NCI-H524 treated with DMSO at 0.1 percent for 48 hours (cell line): Measurements from ENCODE around the gene STT3B.
"Not testable (repeated sequence)": the region's sequence is repeated elsewhere in the genome, so short reads cannot be mapped to it uniquely, and the experiment has no call there.

Source experiments
- DNase-seq: peaks from one replicate; lab custom pipeline; 2025; lab: John Stamatoyannopoulos, UW

The STT3B gene

DNA sequence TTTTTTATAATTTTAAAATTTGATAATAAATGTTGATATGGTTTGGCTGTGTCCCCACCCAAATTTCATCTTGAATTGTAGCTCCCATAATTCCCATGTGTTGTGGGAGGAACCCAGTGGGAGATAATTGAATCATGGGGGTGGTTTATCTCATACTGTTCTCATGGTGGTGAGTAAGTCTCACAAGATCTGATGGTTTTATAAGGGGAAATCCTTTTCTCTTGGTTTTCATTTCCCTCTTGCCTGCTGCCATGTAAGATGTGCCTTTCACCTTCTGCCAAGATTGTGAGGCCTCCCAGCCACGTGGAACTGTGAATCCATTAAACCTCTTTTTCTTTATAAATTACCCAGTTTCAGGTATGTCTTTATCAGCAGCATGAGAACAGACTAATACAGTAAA is 72.6 kb downstream of the STT3B start:
- not testable (repeated sequence) for DNase-seq

DNA sequence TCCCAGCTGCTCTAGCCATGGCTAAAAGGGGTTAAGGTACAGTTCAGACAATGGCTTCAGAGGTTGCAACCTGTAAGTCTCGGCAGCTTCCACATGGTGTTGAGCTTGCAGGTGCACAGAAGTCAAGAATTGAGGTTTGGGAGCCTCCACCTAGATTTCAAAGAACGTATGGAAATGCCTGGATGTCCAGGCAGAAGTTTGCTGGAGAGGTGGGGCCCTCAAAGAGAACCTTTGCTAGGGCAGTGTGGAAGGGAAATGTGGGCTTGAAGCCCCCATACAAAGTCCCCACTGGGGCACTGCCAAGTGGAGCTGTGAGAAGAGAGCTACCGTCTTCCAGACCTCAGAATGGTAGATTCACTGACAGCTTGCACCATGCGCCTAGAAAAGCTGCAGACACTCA is 73.7 kb downstream of the STT3B start:
- DNase-seq: no peak

DNA sequence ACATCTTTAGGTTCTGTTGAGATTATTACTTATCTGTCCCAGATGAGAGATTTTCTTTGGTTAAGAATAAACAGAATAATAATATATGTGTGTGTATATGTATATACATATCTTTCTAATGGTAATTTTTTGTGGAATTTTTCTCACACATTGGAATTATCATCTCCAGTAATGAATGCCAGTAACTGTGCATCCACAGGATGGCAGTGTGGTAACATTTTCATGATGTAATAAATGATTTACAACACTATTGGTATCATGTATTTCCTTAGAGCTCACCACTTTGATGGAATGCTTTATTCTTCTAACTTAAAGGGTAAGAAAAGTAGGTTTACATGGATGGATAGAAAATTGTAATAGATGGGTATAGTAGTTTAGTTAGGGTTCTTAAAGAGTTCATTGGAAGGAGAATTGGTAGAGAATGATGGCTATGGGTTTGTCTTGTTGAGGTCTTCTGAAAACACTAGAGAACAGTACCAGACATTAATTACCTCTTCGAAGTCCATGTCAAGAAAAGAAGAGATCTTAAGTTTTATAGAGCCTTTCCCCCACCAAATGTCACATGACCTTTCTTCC is 78.1 kb downstream of the STT3B start:
- no peak for DNase-seq

DNA sequence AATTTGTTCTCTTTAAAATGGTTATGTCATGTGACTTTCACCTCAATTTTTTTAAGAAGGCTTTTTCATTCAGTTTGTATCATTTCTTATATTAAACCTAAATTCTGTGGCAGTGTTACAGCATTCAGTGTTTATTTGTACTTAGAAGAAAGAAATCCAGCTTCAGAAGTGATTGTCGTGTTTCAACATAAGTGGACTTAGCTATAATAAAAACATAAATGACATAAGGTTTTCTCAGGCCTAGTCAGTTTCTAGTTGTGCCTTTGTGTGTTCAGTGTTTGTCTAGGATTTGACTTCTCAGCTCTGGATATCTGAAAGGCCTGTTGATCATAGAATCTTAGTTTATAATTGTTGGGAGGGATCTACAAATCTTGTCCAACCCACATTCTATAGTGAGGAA is 80.5 kb downstream of the STT3B start:
- DNase-seq: no peak

DNA sequence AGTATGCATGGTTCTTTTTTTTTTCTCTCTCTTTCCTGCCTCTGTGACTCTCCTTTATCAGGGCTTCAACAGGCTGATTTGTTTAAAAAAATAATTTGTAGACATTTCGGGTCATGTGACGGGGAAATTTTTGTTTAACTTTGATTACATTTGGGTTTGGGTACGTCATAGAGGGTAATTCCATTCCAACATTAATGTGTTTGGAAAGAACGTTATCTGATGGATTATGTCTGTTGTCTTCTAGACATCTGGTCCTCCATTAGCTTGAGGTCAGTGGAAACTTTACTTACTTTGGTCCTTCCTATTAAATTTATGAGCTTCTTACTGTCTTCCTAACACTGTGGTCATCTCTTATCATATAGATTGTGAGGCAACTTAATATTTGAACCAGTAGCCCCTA is 80.9 kb downstream of the STT3B start:
- no peak for DNase-seq

DNA sequence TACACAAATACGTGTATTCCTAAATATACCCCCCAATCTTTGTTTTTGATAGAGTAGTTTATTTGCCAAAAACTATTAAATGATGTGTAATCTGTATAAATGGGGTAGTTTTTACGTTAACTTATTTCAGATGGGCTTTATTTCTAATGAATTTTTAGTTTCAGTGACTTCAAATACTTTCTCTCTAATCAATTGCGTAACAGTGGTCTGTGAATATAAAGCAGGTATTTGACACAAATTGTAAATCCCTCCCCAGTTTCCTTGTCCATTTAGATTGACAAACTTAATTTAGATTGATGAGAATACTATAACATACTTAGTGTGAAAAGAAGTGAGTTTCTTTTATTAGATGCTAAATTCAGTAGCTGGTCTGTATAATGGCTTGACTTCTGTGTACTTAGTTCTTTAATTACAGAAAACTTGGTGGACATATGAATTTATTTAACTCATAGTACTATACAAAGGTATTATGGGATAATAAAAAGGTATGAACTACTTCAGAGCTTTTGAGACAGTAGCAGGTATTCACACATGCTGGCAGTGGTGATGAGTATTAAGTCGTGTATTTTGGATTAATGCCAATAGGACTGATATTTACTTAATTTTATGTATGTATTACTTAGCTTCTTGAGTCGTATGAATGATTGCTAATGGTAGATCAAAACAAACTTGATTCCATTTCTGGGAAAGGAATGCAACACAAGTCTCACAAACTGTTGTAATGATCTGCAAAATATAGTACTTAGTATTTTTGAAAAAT is 81.6 kb downstream of the STT3B start:
- DNase-seq: no peak

DNA sequence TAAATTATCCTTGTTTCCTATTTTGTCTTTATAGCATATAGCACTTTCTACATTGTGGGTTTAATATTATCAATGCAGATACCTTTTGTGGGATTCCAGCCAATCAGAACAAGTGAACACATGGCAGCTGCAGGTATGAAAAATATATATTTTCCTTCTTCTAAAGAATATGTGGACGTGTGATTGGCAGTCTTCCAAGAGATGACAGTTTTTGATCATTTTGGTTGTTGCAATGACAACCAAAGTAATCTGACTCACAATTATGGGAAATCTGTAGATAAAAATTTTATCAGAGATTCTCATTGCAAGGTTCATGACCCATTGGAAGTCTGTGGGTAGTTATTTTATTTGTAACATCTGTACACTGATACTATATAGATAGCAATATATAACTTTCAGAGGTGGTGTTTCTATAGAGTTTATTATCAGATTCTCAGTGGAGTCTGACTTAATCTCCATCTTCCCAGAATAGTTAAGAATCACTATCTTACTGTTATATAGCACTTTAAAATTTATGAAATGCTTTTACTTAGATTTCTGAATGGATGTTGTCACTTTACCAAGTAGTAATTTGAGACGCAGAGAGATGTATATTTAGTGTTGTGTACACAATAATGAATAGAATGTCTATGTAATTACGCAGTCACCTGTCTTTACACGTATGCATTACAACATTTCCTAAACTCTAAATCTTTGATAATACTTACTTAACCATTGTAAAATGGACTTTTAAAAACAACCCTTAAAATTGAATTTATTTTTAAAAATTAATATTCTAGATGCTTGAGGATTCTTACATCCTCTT is 82.5 kb downstream of the STT3B start:
- DNase-seq: no peak

DNA sequence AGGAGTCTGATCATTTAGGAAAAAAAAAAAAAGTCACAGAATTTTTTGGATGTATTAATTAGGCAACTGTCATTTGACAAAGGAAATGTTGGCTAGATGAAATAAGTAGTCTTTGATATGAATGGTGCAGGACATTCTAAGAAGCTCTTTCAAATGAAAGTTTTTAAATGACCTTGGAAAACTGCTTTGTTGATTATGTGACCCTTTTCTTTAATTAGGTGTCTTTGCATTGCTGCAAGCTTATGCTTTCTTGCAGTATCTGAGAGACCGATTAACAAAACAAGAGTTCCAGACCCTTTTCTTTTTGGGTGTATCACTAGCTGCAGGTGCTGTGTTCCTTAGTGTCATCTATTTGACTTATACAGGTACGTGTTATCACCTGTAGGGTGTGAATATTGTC is 84.0 kb downstream of the STT3B start:
- no peak for DNase-seq

DNA sequence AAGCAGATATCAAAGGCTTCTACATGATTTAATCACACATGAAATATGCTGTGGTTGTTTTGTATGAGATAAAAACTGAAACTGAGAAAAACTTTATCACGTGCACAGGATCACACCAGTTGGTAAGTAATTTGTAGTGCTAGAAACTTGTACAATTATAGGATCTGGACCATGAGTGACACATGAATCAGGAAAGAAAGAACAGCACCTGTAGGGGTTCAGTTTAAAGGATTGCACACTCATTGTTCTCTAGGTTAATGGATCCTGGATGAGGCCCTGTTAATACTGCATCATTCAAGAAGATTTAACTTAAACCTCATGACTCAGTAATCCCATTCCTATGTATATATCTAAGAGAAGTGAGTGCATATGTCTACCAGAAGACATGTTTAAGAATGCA is 87.9 kb downstream of the STT3B start:
- DNase-seq: no peak

DNA sequence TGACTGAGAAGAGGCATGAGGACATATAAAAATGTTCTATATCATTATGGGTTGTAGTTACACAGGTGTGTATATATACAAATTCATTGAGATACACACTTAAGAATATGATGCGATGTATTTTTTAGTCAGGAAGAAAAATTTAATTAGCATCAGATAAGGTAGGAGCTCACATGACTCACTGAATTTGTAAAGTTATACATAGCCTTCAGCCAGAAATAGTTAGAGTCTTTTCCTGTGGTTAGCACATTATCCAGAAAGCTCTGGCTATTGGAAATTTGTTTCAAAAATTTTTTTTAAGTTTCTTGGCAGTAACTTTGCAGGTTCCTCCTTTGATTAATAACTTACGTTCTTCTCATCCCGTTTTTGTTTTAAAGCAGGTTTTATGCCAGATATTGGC is 88.6 kb downstream of the STT3B start:
- no peak for DNase-seq

DNA sequence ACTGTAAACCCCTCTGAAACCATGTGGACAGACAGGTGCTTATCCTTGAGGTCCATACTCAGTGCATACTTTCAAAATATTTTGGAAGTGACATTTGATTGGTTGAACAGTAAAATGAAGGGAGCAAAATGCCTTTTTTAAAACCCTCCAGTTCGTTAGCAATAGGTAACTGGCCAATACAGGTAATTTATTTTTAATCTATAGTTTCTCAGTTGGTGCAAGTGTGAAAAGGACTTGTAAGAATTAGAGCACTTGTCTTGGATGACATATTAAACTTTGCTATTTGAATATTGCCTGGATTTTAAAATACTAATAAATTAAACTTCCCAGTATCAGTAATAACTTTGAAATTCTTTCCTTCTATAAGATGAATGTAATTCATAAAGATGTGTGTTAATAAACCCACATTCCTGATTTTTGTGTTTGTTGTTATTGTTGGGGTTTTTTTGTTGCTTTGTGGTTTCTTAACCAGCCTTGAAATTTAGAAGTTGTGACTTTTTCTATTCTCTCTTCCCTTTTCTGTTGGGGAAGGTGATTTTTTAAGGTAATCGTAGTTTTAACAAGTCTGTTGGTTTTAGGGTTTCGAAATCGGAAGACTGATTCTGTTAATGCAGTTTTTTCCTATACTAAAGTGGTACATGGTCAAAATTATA is 90.0 kb downstream of the STT3B start:
- no peak for DNase-seq

DNA sequence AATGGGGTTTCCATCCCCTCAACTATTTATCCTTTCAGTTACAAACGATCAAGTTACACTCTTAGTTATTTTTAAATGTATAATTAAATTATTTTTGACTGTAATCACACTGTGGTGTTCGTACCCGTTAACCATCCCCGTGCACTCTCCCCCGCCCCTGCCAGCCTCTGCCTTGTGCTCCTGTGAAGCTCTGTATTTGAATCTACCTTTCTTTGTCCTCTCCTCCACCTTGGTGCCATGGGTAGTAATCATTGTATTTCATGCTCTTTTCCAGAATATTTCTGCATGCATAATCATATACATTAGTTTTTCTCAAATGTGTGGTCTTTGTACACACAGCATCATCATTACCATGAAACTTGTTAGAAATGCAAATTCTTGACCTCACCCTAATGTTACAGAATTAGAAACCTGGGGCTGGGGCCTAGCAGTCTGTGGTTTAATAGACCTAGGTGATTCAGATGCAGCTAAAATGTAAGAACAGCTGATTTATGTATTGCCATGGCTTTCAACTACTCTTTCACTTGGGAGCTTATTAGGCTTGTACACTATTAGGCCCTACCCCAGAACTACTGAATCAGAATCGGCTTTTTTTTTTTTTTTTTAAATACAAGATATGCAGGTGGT is 91.5 kb downstream of the STT3B start:
- no peak for DNase-seq

DNA sequence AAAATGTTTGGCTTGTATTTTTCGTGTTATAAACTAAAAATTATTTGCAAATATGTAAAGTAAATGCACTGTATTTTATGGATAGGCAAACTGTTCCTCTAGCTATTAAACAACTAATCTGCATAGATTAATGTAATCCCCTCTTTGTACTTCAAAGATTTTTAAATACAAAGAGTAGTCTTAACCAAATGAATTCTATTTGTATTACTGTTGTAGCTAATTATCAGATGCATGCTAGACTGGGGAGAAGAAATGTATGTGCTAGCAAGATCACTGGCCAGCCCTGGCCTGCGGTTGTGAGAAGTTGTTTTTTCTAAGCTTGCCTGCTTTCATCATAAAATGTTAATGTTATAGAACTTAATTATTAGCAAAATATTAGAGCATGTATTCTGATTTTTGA is 92.6 kb downstream of the STT3B start:
- DNase-seq: no peak

DNA sequence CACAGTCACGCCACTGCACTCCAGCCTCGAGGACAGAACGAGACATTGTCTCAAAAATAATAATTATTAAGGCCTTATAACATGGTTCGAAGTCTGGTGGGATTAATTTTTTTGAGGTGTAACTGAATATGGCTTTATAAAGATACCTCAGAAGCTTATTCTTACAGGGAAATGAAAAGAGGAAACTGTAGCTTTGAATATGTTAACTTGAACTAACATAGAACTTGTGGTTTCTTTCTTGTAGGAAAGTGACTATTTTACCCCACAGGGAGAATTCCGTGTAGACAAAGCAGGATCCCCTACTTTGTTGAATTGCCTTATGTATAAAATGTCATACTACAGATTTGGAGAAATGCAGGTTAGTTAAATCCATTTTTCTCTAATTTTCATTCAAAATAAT is 96.3 kb downstream of the STT3B start:
- DNase-seq: no peak

DNA sequence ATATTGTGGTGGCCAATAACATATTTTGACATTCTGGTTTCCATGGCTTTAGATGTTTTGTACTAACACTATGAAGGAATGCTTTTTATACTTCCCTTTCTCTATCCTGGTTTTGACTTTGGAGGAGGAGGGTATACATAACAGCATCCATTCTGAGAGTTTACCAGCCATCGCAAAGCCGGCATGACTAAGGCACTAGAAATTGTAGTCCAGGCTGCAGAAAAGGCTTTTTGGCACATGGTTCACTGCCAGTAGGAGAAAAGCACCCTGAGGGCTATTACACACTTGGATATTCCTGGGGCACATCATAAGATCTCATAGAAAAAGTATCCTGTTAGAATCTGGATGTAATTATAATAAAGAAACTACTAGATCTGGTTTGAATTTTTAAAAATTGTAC is 101.8 kb downstream of the STT3B start:
- no peak for DNase-seq

DNA sequence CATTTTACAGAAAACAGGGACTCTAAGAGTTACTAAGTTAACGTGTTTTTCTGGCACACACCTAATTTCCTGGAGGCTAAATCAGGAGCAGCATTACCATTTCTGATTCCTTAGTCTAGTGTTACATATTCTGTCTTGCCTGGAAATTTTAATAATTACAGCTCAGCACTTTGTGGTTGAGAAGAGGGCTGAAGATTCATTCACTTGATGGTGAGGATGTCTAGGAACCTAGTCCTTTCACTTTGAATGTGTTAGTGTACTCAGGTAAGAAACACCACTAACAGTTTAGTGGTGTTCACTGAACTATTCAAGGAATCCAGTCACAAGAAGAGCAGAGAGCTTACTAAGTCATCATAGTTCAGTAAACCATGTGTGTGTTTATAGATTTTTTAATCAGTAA is 102.8 kb downstream of the STT3B start:
- no peak for DNase-seq

DNA sequence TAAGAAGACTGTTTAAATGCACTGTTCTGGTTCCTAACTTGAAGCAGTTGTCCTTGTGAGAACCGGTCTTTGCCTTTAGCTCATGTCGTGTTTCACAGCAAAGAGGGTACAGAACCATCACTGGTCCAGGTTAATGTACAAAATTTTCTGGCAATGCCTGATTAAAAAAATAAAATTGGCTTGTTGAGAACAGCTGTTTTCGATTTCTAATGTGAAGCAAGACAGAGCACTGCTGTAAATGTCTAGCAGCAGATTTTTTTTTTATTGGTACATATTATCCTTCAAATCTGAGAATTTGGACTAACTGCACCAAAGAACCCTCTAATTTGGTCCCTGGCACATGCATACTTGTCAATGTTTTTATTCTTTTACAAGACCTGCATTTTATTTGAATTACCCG is 103.3 kb downstream of the STT3B start:
- DNase-seq: no peak

DNA sequence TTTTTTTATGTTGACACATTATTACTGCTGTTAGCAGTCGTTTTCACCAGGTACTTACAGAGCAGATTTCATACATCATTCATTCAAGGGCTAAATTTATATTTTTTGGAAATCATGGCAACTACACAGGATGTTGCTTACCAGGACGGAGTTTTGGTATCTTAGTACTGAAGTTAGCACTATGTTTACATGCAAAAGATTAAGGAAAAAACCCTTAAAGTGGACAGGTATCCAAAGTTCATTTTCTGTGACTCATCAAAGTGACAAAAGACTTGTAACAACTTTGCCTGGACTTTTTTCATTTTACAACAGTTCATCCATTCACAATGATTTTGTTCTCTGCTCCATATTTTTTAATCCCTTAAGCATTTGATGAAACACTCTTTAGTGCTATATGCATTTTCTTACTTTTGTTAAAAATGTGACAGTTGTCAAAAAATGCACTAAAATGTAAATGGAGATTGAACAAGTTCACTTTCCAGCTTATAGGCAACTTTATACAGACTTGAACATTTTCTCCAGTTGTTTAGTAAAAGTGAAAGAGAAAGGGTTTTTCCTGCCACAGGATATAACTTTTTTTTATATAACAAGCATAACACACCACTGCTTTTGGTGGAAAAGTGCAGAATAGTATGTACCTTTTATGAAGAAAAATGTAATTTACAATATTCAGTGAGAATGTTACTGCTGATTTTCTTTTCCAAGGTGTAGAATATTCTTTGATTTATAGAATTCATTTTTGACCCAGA is 104.1 kb downstream of the STT3B start:
- DNase-seq: no peak

DNA sequence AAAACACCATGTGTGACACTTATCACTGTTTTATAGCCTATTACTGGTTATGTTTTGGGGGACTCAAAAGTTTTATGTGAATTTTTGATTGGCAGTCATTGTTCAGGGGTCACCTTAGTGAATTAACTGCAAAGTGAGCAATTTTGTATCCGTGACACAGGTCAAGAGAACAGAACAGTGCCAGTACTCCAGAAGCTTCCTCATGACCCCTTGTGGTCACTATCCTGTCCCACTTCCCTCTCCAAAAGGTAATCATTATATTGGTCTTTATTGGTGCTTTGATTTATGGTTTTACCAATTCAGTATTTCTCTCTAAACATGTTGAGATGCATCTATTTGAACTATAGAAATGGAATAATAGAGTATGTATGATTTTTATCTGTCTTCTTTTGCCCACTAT is 107.1 kb downstream of the STT3B start:
- DNase-seq: no peak

DNA sequence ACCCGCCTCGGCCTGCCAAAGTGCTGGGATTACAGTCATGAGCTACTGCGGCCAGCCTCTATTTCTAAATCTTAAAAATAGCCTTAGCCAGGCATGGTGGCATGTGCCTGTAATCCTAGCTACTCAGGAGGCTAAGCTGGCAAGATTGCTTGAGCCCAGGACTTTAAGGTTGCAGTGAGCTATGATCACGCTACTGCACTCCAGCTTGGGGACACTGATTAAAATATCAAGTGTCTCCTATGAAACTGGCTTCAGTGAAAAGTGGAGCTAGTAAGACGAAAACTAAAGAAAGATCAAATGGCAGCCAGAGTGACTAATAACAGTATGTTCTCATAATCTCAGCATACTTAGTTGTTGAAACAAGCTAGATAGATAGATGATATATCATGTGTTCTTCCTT is 112.5 kb downstream of the STT3B start:
- DNase-seq: no peak

DNA sequence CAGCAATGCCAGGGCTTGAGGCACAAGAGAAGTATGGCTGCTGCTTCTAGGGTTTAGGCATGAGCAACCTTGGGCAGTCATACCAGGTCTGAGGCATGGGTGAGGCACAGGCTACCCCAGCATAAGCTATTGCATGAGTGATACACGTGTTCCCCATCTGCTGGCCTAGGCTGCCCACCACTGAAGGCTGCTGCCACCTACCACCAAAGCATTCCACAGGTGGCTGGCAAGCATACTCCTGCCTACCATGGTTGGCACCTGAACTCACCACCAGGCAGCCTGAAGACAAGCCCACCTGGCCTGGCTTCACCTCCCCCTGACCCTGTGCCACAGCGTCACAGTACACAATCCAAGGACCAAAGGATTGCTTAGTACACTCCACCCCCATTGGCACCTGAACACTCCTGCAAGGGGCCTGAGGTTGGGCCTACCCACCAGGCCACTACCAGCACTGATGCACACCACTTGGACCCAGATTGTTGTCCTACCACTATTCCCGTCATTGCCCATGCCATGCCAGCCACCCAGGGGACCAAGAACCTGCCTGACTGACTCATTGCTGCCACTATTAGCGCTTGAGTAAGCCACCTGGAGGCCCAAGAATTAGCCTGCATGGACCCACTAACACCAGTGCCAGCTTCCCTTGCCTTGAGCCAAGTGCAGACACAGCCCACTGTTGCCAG is 115.7 kb downstream of the STT3B start:
- DNase-seq: no peak
